Measurements from ENCODE around the gene STT3A. TPM values are rescaled to one million over a fixed set of nuclear protein-coding genes. Genes with fewer than 3 reads are reported as not detected.

The STT3A gene
- total RNA-seq, 1 experiment from 2014 or later: 156 TPM

DNA sequence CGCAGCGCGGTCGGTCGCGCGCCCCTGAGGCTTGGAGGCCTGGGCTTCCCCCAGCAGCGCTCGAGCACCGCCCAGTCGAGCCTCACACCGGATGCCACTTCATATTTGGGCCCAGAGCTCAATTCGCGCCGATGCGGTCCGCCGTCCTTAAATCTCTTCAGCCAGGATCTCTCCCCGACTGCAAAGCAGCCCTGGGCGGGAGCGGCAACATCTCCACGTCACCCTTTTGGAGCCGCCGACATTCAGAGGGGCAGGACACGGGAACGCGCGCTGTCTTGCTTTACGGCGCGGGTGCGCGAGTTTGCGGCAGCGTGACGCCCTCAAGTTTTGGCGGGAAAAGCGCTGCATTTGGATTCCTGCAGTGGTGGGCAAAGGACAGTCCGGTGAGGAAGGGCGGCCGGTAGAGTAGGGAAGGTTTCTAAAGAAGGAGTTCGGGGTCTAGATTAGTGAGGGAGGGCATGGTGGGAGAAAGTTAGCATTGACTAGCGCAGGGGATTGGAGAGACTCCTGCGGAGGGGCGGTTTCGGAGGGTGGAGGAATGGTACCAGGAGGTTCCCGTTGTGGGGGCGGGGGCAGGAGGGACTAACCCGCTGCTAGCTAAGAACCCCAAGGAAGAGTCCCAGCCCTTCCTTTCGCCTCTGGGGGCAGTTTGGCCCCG, 33.1 kb downstream of the STT3A start (continued):
- TF ChIP-seq ZBTB33 (IDR thresholded peaks at IDR 0.05; ENCODE audit: extremely low read depth, insufficient replicate concordance, low read length): no peak
- TF ChIP-seq POLR2A (IDR thresholded peaks at IDR 0.05; ENCODE audit: borderline replicate concordance, extremely low read depth, insufficient read depth, insufficient read length): peak; percentile 72
- peak; percentile 66 for TF ChIP-seq SP1 (IDR thresholded peaks at IDR 0.05; ENCODE audit: low read depth)
- no peak; the same call in 1 of the 2 replicates for TF ChIP-seq CEBPB (IDR thresholded peaks at IDR 0.05; ENCODE audit: low read depth)
- TF ChIP-seq ZFX (IDR thresholded peaks at IDR 0.05): peak; percentile 94
- TF ChIP-seq, protein P1, sequence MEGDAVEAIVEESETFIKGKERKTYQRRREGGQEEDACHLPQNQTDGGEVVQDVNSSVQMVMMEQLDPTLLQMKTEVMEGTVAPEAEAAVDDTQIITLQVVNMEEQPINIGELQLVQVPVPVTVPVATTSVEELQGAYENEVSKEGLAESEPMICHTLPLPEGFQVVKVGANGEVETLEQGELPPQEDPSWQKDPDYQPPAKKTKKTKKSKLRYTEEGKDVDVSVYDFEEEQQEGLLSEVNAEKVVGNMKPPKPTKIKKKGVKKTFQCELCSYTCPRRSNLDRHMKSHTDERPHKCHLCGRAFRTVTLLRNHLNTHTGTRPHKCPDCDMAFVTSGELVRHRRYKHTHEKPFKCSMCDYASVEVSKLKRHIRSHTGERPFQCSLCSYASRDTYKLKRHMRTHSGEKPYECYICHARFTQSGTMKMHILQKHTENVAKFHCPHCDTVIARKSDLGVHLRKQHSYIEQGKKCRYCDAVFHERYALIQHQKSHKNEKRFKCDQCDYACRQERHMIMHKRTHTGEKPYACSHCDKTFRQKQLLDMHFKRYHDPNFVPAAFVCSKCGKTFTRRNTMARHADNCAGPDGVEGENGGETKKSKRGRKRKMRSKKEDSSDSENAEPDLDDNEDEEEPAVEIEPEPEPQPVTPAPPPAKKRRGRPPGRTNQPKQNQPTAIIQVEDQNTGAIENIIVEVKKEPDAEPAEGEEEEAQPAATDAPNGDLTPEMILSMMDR (IDR thresholded peaks at IDR 0.05 in 2 of 3, conservative IDR thresholded peaks at IDR 0.05 in 1 of 3; ENCODE audit: borderline replicate concordance in 1 of 3, insufficient read depth in 1 of 3, low read depth in 2 of 3, low read length in 2 of 3): no peak

DNA sequence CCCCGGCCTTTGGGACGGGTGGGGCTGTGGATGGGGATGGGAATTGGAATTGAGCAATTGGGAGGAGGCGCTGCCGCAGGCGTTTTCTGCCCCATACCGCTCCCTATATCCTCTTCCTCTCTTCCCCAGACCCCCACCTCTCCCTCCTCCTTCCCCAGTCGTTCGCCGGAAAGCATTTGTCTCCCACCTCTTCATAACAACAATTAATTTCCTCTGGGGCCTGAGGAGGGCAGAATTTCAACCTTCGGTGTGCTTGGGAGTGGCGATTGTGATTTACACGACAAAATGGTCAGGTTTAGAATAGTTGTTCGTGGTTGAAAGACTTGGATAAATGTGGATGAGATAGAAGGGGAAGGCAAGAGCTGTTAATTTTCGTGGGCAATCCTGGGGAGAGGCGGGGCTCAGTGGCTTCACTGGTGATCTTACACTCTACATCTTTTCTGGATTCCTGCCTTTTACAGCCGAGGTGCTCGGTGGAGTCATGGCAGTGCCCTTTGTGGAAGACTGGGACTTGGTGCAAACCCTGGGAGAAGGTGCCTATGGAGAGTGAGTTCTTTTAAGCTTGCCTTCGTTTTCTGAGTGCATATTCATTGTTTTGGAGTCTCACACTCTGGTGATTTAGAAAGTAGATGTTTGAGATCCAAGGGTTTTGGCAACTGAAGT, 33.8 kb downstream of the STT3A start:
- H3K9ac ChIP-seq (ENCODE audit: low read length): peak overlapping the region; percentile 85
- peaks cover 4 to 17% of the 10 kb centered on the region in 2 experiments; a peak in 3 of 4 replicates for H3K4me1 ChIP-seq (ENCODE audit: control insufficient read depth in 1 of 2, insufficient read depth in 2 of 2, low read length in 2 of 2)
- H3K9me3 ChIP-seq (ENCODE audit: control insufficient read depth in 1 of 2, insufficient read depth in 1 of 2, low read depth in 1 of 2, low read length in 2 of 2): no peaks in the 10 kb centered on the region
- H2AFZ ChIP-seq (ENCODE audit: low read depth, low read length, poor library complexity, severe bottlenecking): peak overlapping the region; percentile 23
- ChIA-PET POLR2A (interaction anchor here (1.2 to 1.8 kb wide), 2 partner anchors 34 to 261 kb away, joined by 4 to 6 read pairs; partner anchors contain the start of gene HYLS1), CTCF (interaction anchor here (1.4 kb wide), 1 partner anchor 567 kb away, joined by 4 read pairs; no protein-coding TSS in a partner anchor), RAD21 (ENCODE audit: low non-redundant PET in 1 of 2, low total read pairs in 2 of 2, uncharacterized antibody in 2 of 2, unreplicated experiment in 2 of 2) (no interaction called here)
- TF ChIP-seq POLR2A (IDR thresholded peaks at IDR 0.05; ENCODE audit: borderline replicate concordance, extremely low read depth, insufficient read depth, insufficient read length): no peak
- TF ChIP-seq, protein P1 (IDR thresholded peaks at IDR 0.05 in 2 of 3, conservative IDR thresholded peaks at IDR 0.05 in 1 of 3; ENCODE audit: borderline replicate concordance in 1 of 3, insufficient read depth in 1 of 3, low read depth in 2 of 3, low read length in 2 of 3): peak; percentile 19 to 54 (median 36); a peak in 3 of 6 replicates
- peak; percentile 81; the same call in 1 of the 2 replicates for TF ChIP-seq CEBPB (IDR thresholded peaks at IDR 0.05; ENCODE audit: low read depth)
- TF ChIP-seq YY1 (IDR thresholded peaks at IDR 0.05; ENCODE audit: extremely low read depth, insufficient replicate concordance, low read depth, low read length): peak; percentile 29
- no peak for TF ChIP-seq MAX (IDR thresholded peaks at IDR 0.05)
- no peak for TF ChIP-seq TCF7L2 (IDR thresholded peaks at IDR 0.05; ENCODE audit: borderline replicate concordance, extremely low read depth, insufficient read depth, insufficient read length)
- TF ChIP-seq EZH2phosphoT487 (IDR thresholded peaks at IDR 0.05; ENCODE audit: borderline replicate concordance): no peak
- no peak for TF ChIP-seq SRF (IDR thresholded peaks at IDR 0.05; ENCODE audit: low read depth)
- peak; percentile 28 for ATAC-seq
- TSS peak; percentile 63 for BruUV-seq (replicated peaks)
- peak overlapping the region; percentile 85 for H3K27ac ChIP-seq (ENCODE audit: low read depth, low read length)
- no peaks in the 10 kb centered on the region for H4K20me1 ChIP-seq (ENCODE audit: insufficient read depth)
- intact Hi-C loops (cut with micrococcal nuclease): loop anchor here (2.0 kb wide), 1 partner anchor 248 kb away; no protein-coding TSS in a partner anchor
- peak overlapping the region; percentile 86 for H3K4me2 ChIP-seq (ENCODE audit: low read length)
- no peaks in the 10 kb centered on the region for H3K9me2 ChIP-seq (ENCODE audit: insufficient read depth)
- peak; percentile 82 for DNase-seq (ENCODE audit: low read depth, low spot score)
- peaks cover 29% of the 10 kb centered on the region for H3K79me2 ChIP-seq (ENCODE audit: insufficient read depth, low read length)
- peaks cover 0 to 2% of the 10 kb centered on the region in 2 experiments; a peak in 2 of 4 replicates for H3K36me3 ChIP-seq (ENCODE audit: control insufficient read depth in 1 of 2, insufficient read depth in 2 of 2, low read length in 2 of 2)
- H3K27me3 ChIP-seq (ENCODE audit: insufficient read depth, low read length): no peaks in the 10 kb centered on the region
- peak overlapping the region; percentile 56 to 75 for H3K4me3 ChIP-seq (replicated peaks in 1 of 2; ENCODE audit: low read depth in 1 of 2, low read length in 2 of 2)
